ENCODE measurements around the gene RNASE4.

The RNASE4 gene

DNA sequence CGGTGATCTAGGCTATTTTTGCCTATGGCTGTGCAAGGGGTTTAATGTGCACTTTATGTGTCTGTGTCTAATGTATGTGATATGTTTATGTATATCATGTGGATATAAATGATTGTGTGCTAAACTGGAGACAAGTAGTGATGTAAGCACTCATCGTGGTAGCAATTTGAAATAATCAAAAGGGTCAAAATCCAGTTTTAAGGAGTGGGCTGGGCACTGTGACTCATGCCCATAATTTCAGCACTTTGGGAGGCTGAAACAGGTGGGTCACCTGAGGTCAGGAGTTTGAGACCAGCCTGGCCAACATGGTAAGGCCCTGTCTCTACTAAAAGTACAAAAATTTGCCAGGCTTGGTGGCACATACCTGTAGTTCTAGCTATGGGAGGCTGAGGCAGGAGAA lies 64.1 kb downstream of the RNASE4 start:
- no peak for DNase-seq

- DNase-seq: no peak
Measured at GRCh38 chr14:20750194-20750593, 65.8 kb downstream of the RNASE4 start.
